GM21737 (cell line): ENCODE measurements around the gene RRP36.
A peak's percentile ranks its signal among the peaks of the same experiment; 100 is the strongest.
"Not testable (repeated sequence)": the region's sequence is repeated elsewhere in the genome, so short reads cannot be mapped to it uniquely, and the experiment has no call there.

Source experiments
- ATAC-seq: cut with Tn5 transposase; IDR thresholded peaks from one replicate; pipeline ENCODE4 v1.9.1; 2021; ENCODE audit warnings: mild to moderate bottlenecking, moderate library complexity; ENCODE audit not compliant: unreplicated experiment

Gene RRP36

DNA sequence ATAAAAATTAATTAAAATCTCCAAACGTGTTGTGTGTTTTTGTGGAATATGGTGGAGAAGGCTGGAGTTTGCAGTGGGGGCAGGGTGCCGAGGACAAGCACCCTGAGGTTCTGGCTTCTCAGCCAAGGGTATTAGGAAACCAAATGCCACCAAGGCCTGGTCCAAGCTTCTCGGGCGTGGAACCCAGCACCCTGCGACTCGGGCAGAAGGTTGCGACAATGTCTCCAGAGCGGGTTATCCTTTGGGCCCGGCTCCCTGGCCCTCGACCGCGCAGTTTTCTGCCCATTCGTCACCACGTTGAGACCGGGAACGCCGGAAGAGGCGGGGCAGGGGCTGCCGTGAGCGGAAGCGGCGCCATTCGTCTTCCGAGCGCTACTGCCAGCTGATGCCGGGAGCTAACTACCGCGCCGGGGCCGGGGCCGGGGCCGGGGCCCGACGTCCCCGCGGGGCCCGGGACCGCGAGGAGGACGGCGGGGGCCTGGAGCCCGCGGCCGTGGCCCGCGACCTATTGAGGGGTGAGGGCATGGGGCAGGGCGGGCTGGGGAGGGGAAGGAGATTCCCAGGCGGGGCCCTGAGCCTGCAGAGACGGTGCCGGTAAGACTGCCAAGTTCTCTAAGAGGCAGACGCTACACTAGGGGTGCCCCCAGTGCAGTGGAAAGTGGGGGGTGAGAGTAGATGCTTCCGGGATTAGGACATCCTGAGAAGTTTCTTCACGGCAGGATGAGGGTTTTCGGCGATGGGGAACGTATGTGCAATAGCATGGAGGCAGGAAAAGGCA lies at the start of gene RRP36:
RRP36 (plus strand) TSS at position 354 of the 778 bp plus-strand sequence; CDS start at position 386, 32 bp downstream.
- peak; percentile 43 for ATAC-seq

GRCh38 chr6:42971746-42972327 lies 49.6 kb upstream of the RRP36 start:
- ATAC-seq: no peak

DNA sequence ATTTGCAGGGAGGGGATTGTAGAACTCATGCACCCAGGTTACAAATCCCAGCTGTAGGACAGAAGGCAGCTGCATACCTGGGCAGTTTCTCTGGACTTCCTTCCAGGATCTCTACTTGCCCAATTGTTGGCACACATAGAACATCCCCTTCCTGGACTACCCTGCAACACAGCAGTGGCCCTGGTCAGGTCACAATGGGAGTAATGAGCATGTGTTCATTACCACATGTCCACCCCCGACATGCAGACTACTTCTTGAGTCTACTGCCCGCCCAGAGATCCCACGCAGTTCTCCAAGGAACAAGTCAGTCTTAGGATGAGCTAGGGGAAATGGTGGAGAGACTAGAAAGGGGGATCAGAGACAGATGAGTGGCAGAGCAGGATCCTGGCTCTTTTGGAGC lies 47.5 kb upstream of the RRP36 start:
- ATAC-seq: no peak

GRCh38 chr6:42974919-42975505 lies 46.4 kb upstream of the RRP36 start:
- no peak for ATAC-seq

DNA sequence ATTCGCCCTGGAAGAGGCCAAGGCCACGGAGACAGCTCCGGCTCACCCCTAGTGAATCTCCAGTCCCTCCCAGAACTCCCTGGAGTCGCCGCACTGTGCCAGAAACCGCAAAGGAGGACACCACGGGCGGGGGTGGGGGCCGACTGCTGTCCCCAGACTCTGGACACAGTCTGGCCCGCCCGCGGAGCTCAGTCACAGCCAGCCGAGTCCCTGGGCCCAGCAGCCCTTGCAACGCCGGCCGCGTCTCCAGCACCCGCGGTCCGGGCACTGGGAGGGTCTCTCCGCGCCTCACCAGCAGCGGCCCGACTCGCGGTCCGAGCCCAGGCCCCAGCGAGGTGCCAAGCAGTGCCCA lies 43.0 kb upstream of the RRP36 start:
- ATAC-seq: peak; percentile 4

DNA sequence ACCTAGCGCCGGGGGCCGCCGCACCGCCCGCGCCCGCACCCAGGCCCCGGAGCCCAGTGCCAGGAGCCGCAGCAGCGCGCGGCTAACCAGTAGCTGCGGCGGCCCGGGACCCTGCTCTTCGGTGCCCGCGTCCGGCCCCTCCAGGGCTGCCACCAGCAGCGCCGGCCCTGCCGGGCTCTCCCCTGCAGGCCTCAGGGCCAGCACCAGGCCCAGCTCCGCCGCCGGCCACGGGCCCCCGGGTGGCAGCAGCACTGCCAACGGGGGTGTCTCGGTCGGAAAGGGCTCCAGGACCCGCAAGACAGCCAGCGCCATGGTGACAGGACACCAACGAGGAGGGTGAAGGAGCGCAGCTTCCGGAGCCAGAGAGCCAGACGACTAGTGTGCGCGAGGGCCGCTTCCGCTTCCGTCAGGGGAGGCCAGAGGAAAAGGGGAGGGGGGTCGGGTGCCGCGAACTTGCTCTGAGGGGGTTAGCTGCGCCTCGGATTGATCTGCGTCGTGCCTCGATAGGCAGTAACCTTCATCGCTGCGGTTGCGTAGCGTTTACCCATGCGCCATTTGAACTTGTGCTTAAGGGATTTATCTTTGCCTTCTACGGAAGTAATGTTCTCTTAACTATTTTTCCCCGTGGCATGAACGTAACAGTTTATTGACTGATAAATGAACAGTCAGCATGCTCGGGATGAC lies 42.4 kb upstream of the RRP36 start, which contains the start of gene PEX6:
PEX6 (minus strand) TSS at position 343 of the 684 bp plus-strand sequence; CDS start at position 312, 31 bp downstream.
- ATAC-seq: peak; percentile 94

DNA sequence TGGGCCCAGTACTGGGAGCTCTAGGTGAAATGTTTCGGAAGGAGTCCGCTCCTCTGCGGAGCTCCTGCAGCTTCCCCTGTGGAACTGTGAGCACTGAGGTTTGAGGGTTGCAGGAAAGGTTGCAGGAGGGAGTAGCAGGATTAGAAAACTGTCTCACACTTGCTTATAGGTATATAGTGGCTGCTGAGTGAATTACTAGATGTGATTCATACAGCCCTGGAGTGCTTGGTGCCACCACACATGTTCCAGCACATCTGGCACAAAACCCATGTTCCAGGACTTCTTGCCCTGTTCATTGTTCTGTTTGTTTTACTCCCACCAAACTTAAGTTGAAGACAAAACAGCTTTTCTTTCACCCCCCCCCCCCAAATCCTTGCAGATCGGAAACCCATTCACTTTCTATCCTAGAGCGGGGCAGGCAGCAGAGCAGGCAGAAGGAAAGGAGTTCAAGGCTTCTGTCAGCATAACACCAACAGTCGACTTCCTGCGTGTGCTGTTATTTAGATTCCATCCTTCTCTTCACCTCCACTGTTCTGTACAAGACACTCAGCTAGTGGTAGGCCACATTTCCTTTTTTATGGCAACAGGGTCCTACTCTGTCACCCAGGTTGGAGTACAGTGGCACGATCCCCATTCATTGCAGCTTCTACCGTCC lies 41.8 kb upstream of the RRP36 start:
- ATAC-seq: no peak

- no peak for ATAC-seq
Observed at GRCh38 chr6:42981836-42982235, 39.6 kb upstream of the RRP36 start.

DNA sequence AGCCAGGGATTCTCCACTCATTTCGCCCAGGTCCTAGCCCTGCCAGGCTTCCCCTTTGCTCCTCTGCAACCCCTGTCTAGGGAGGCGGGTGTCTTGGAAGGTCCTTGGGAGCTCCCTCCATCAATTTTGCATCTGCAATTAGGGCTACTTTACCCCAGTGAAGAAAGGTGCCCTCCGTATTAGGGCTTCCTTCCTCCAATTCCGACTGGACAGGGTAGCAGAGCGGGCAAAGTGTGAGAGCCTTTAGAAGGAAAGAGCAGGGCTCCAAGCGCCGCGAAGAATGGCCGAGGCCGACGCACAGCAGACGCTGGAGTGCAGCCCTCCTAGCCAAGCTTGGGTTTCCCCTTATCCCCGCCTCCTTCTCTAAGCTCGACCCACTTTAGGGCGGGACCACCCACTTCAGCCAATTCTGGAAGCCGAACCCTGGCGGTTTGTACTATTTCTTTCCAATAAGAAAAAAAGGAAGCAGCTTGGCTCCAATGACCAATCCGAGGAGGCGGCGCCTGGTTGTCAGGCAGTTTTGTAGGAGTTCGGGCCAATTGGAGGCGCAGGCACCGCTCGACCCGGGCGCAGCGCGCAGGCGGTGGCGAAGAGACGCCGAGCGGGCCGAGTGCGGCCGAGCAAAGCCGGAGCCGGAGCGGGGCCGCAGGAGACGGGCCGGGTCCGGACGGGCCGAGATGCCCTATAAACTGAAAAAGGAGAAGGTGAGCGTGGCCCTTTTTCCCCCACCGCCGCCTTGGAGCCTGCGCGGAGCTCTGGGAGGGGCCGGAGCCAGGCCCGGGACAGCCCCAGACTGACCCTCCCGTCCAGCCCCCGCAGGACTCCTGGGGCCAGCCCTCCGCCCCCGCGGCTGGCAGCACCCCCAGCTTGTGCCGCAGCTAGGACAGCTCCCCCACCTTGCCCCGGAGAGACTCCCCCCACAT lies 37.2 kb upstream of the RRP36 start, which contains the start of gene PPP2R5D:
PPP2R5D (plus strand) TSS at position 570 of the 923 bp plus-strand sequence; CDS start at position 678, 108 bp downstream.
- ATAC-seq: peak; percentile 94

DNA sequence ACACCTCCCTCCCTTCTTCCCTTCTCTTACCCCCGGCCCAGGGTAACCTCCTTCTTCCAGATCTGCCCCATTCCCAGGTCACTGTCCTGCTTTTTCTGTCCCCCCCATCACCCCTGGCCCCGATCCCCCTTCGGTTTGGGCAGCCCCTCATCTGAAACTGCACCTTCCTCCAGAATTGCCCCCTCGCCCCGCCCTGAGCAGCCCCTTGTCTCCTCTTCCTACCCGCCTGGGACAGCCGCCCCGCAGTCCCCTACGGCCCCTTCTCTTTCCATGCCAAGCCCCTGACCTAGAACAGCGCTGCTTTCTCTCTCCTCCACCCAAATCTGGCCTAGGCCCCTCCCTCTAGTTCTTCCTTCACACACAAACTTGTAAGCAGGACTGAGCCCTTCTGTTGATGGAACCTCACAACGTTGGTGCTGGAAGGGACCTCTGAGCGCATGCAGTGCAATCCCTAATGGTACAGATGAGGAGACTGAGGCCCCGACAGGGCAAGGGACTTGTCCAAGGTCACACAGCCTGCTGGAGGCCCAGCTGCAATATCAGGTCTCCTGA lies 36.4 kb upstream of the RRP36 start:
- no peak for ATAC-seq

- no peak for ATAC-seq
Observed at GRCh38 chr6:42987533-42988451, 33.6 kb upstream of the RRP36 start.

- no peak for ATAC-seq
Observed at GRCh38 chr6:42988486-42989020, 32.9 kb upstream of the RRP36 start.

- no peak for ATAC-seq
Observed at GRCh38 chr6:42989923-42990322, 31.5 kb upstream of the RRP36 start.

GRCh38 chr6:42993445-42993844 lies 28.0 kb upstream of the RRP36 start:
- ATAC-seq: no peak

DNA sequence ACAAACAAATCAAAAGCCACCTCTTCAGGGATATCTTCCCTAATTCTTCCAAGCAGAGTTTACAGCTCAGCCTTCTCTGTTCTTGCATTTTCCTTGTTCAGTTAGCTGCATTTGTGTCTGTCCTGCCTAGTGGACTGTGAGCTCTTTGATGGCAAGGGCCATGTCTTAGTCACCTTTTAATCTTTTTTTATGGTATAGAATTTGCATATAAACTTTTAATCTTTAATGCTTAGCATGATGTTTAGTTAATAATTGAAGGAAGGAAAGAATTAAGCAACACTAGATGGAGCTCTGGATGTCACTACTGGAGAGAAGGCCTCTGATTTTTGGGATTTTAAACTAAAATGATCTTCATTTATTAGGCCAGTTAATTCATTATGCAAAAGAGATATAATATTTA lies 24.9 kb upstream of the RRP36 start:
- no peak for ATAC-seq

GRCh38 chr6:42998205-42998604 lies 23.2 kb upstream of the RRP36 start:
- not testable (repeated sequence) for ATAC-seq

GRCh38 chr6:43001843-43002242 lies 19.6 kb upstream of the RRP36 start:
- ATAC-seq: no peak

DNA sequence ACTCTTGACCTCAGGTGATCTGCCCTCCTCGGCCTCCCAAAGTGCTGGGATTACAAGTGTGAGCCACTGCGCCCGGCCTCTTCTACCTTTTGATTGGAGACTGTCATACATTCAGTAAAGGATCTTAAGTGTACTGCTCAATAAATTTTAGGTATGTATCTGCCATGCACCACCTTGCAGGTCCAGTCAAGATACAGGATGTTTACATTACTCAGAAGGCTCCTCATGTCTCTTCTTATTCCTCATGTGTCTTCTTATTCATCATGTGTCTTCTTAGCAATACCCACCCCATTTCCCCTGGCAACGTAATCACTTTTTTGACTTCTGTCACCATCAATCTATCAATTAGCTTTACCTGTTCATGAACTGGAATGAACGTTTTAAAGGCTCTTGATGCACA lies 15.6 kb upstream of the RRP36 start:
- no peak for ATAC-seq
